ENCODE measurements around the gene SELENOS.

- TF ChIP-seq CTCF (IDR thresholded peaks at IDR 0.05) (no peak), POLR2A (IDR thresholded peaks at IDR 0.05; ENCODE audit: low read depth) (no peak), POLR2AphosphoS5 (IDR thresholded peaks at IDR 0.05) (no peak)
Measured at GRCh38 chr15:101326026-101326315, 48.7 kb upstream of the SELENOS start.

All from esophagus muscularis mucosa (tissue), 3 donors.